Cerebellar nuclear complex (tissue), 1 donor: ENCODE data around the gene NEURL2.
"Not testable (repeated sequence)": the region's sequence is repeated elsewhere in the genome, so short reads cannot be mapped to it uniquely, and the experiment has no call there.

ENCODE experiments used
- DNase-seq, 2 experiments: peaks; one replicate each; lab custom pipeline; 2025; lab: John Stamatoyannopoulos, UW

NEURL2 gene

GRCh38 chr20:45899046-45899835 is 8.2 kb upstream of the NEURL2 start:
- DNase-seq, result no peak

- no peak for DNase-seq
Observed at GRCh38 chr20:45898285-45898684, 7.3 kb upstream of the NEURL2 start.

- no peak for DNase-seq
Observed at GRCh38 chr20:45897692-45898091, 6.7 kb upstream of the NEURL2 start.

- no peak for DNase-seq
Observed at GRCh38 chr20:45897289-45897688, 6.3 kb upstream of the NEURL2 start.

- no peak for DNase-seq
Observed at GRCh38 chr20:45896641-45897161, 5.7 kb upstream of the NEURL2 start.

- DNase-seq, result no peak
Observed at GRCh38 chr20:45894797-45895196, 3.8 kb upstream of the NEURL2 start.

GRCh38 chr20:45893831-45894230 is 2.8 kb upstream of the NEURL2 start:
- DNase-seq, result no peak

GRCh38 chr20:45892828-45893500 is 2.0 kb upstream of the NEURL2 start:
- DNase-seq, result no peak

GRCh38 chr20:45892049-45892825 is 1.2 kb upstream of the NEURL2 start:
- no peak for DNase-seq

GRCh38 chr20:45890077-45890984 is 677 bp downstream of the NEURL2 start:
- peak in 1 of 2 experiments; percentile 54 for DNase-seq

- DNase-seq, result no peak
Observed at GRCh38 chr20:45888681-45889080, 2.3 kb downstream of the NEURL2 start.

- DNase-seq, result no peak
Observed at GRCh38 chr20:45887346-45887715, 3.7 kb downstream of the NEURL2 start, which contains the start of gene SPATA25. TSS of gene SPATA25 (minus strand) at chr20:45887622. CDS start at chr20:45887590, 32 bp downstream.

GRCh38 chr20:45886590-45887345 is 4.2 kb downstream of the NEURL2 start:
- no peak for DNase-seq

GRCh38 chr20:45883100-45883469 is 7.9 kb downstream of the NEURL2 start:
- DNase-seq, result no peak

GRCh38 chr20:45882469-45883099 is 8.4 kb downstream of the NEURL2 start:
- no peak for DNase-seq

GRCh38 chr20:45880988-45881788 is 9.8 kb downstream of the NEURL2 start, which contains the start of gene ZSWIM1:
TSS of gene ZSWIM1 (plus strand) at chr20:45881227. CDS start at chr20:45882593, 1,366 bp downstream.
- DNase-seq, result peak; percentile 91 to 97

- no peak for DNase-seq
Observed at GRCh38 chr20:45878076-45878761, 12.8 kb downstream of the NEURL2 start.

- DNase-seq, result no peak
Observed at GRCh38 chr20:45874576-45874975, 16.4 kb downstream of the NEURL2 start.

- DNase-seq, result not testable (repeated sequence)
Observed at GRCh38 chr20:45874104-45874481, 16.9 kb downstream of the NEURL2 start.
